GM12878 (cell line): ENCODE data around the gene ARHGAP44. TPM values are rescaled to one million over a fixed set of nuclear protein-coding genes. Genes with fewer than 3 reads are reported as not detected.

Experiments used
- ATAC-seq: fragments of 200-7000 bp; cut with Tn5 transposase; 3 replicates; pipeline ENCODE4 v1.9.1; 2020; ENCODE audit warnings: mild to moderate bottlenecking, moderate library complexity
- BruUV-seq: library from RNA; stranded (reverse); fragments of 400-500 nt; replicated peaks from 2 replicates; lab custom pipeline; 2021; lab: Mats Ljungman, UMichigan
- CTCF ChIA-PET: fragments of 300-600 bp; sonication (Branson Sonifier 250); formaldehyde crosslinking; extraction: SDS; loops from one replicate; lab custom pipeline; 2021; ENCODE audit warnings: inconsistent platforms; lab: Yijun Ruan, JAX
- POLR2A ChIA-PET: fragments of 350-600 bp; formaldehyde crosslinking; extraction: SDS; loops from one replicate; lab custom pipeline; 2021; ENCODE audit warnings: inconsistent platforms; lab: Charles Lee
- RAD21 ChIA-PET: fragments of 300-600 bp; sonication (Branson Sonifier 250); formaldehyde crosslinking; loops from one replicate; lab custom pipeline; 2023; ENCODE audit warnings: antibody characterized with exemption; ENCODE audit not compliant: unreplicated experiment; lab: Charles Lee
- SMC1A ChIA-PET: fragments of 300-600 bp; sonication (Branson Sonifier 250); formaldehyde crosslinking; loops from one replicate; lab custom pipeline; 2023; ENCODE audit not compliant: unreplicated experiment, uncharacterized antibody; lab: Charles Lee
- DNase-seq: peaks from one replicate; pipeline ENCODE4 v3.0.0-alpha.2; 2011; ENCODE audit warnings: low read depth, low spot score
- FAIRE-seq: peaks from 3 replicates; lab custom pipeline; 2011; peaks lifted over from hg19 to GRCh38; lab: Jason Lieb, UNC
- H2AFZ ChIP-seq: 2 replicates; pipeline ENCODE4 v1.6.0; 2011; ENCODE audit warnings: low read depth, low read length, control low read depth; ENCODE audit not compliant: control insufficient read depth
- H3K27ac ChIP-seq: 2 replicates; pipeline ENCODE4 v1.5.1; 2011; ENCODE audit warnings: control low read depth; ENCODE audit not compliant: control insufficient read depth, insufficient read depth
- H3K27me3 ChIP-seq, 2 experiments: replicated peaks in 1 of 2; 2 replicates each; pipeline versions ENCODE4 v1.6.0 to v1.6.1; 2011; ENCODE audit warnings: low read length in 1 of 2; ENCODE audit not compliant: control insufficient read depth in 2 of 2, insufficient read depth in 2 of 2
- H3K36me3 ChIP-seq, 2 experiments: 2 replicates each; pipeline ENCODE4 v1.5.1; 2011; ENCODE audit warnings: low read length in 1 of 2; ENCODE audit not compliant: control insufficient read depth in 2 of 2, insufficient read depth in 2 of 2
- H3K4me1 ChIP-seq: 2 replicates; pipeline ENCODE4 v1.6.1; 2011; ENCODE audit warnings: mild to moderate bottlenecking, low read length, moderate library complexity, mixed read lengths; ENCODE audit not compliant: control insufficient read depth, insufficient read depth
- H3K4me2 ChIP-seq: 2 replicates; pipeline ENCODE4 v1.6.0; 2011; ENCODE audit warnings: control low read depth; ENCODE audit not compliant: control insufficient read depth, insufficient read depth
- H3K4me3 ChIP-seq: fragments of 200-600 bp; sonication (generic); 2 replicates; pipeline ENCODE4 v1.5.1; 2016
- H3K79me2 ChIP-seq: 2 replicates; pipeline ENCODE4 v1.6.0; 2011; ENCODE audit warnings: low read length; ENCODE audit not compliant: control insufficient read depth, insufficient read depth
- H3K9ac ChIP-seq: 2 replicates; pipeline ENCODE4 v1.8.0; 2011; ENCODE audit warnings: low read length, control low read depth, mixed read lengths; ENCODE audit not compliant: control insufficient read depth, insufficient read depth
- H3K9me3 ChIP-seq: replicated peaks from 3 replicates; pipeline ENCODE4 v1.5.1; 2011; ENCODE audit warnings: mild to moderate bottlenecking, low read length; ENCODE audit not compliant: control insufficient read depth, insufficient read depth
- H4K20me1 ChIP-seq: 2 replicates; pipeline ENCODE4 v1.6.0; 2011; ENCODE audit not compliant: control insufficient read depth, insufficient read depth
- CBX3 ChIP-seq: fragments of 200-600 bp; sonication (generic); IDR thresholded peaks from 2 replicates; pipeline ENCODE4 v1.6.1; 2016; ENCODE audit warnings: low read depth, borderline replicate concordance
- CHD2 ChIP-seq: IDR thresholded peaks from 2 replicates; pipeline ENCODE4 v1.6.1; 2011; ENCODE audit warnings: low read depth, low read length, improper control_type of control experiment, borderline replicate concordance
- CHD4 ChIP-seq: fragments of 200-600 bp; sonication (generic); IDR thresholded peaks from 2 replicates; pipeline ENCODE4 v1.6.1; 2016; ENCODE audit warnings: mild to moderate bottlenecking
- ESRRA ChIP-seq: IDR thresholded peaks from 2 replicates; pipeline ENCODE4 v1.6.1; 2012; ENCODE audit warnings: mild to moderate bottlenecking, low read length, improper control_type of control experiment
- MEF2A ChIP-seq: IDR thresholded peaks from 2 replicates; pipeline ENCODE4 v1.6.1; 2011; ENCODE audit warnings: low read depth, mild to moderate bottlenecking, low read length, moderate library complexity; ENCODE audit not compliant: insufficient read depth
- MXI1 ChIP-seq: fragments of 150-350 bp; IDR thresholded peaks from 2 replicates; pipeline ENCODE4 v1.6.1; 2011; ENCODE audit warnings: low read depth, mild to moderate bottlenecking, inconsistent platforms, low read length, improper control_type of control experiment
- NR2F1 ChIP-seq: fragments of 450-650 bp; conservative IDR thresholded peaks from 2 replicates; pipeline ENCODE4 v1.6.1; 2017; ENCODE audit warnings: mild to moderate bottlenecking
- RAD21 ChIP-seq: IDR thresholded peaks from 2 replicates; pipeline ENCODE4 v1.6.1; 2011; ENCODE audit warnings: mild to moderate bottlenecking, low read depth, low read length, moderate library complexity; ENCODE audit not compliant: insufficient read depth
- RB1 ChIP-seq: fragments of 450-650 bp; formaldehyde crosslinking; IDR thresholded peaks from 2 replicates; pipeline ENCODE4 v1.6.1; 2017; ENCODE audit warnings: mild to moderate bottlenecking, borderline replicate concordance
- WRNIP1 ChIP-seq: IDR thresholded peaks from 2 replicates; pipeline ENCODE4 v1.6.1; 2011; ENCODE audit warnings: low read depth, low read length, improper control_type of control experiment, borderline replicate concordance
- YBX1 ChIP-seq: fragments of 450-650 bp; IDR thresholded peaks from 2 replicates; pipeline ENCODE4 v1.6.1; 2016; ENCODE audit warnings: antibody characterized with exemption
- ZNF207 ChIP-seq: fragments of 450-650 bp; IDR thresholded peaks from 2 replicates; pipeline ENCODE4 v1.6.1; 2014; ENCODE audit warnings: antibody characterized with exemption, mild to moderate bottlenecking, borderline replicate concordance
- WGBS: methylation state at CpG from one replicate; pipeline ENCODE4 v1.1.6; 2016; ENCODE audit warnings: low lambda C conversion rate; ENCODE audit not compliant: insufficient replicate concordance, insufficient coverage; ENCODE audit errors: missing lambda C conversion rate; 5-methylcytosine and 5-hydroxymethylcytosine counted together
- in situ Hi-C: fragments of 300-500 bp; cut with MboI; formaldehyde crosslinking; loops from 9 replicates; pipeline ENCODE4 v1.14.3; 2018; ENCODE audit warnings: mixed read lengths
- intact Hi-C: fragments of 100-400 bp; cut with micrococcal nuclease; formaldehyde crosslinking; loops from one replicate; pipeline ENCODE4 v1.14.2; 2022; ENCODE audit not compliant: unreplicated experiment
- polyA plus RNA-seq, 11 experiments: library from polyadenylated mRNA; depleted of rRNA in 4 of 11; unstranded in 6 of 11; stranded (reverse) in 5 of 11; fragments of >200 nt; fragmentation: Nextera tagmentation in 4 of 11; fragmentation: Illumina TruSeq in 1 of 11; extraction: Ambion mirVana in 4 of 11; extraction: Trizol in 1 of 11; gene quantifications; 1 replicate in 1 of 11; 2 replicates in 10 of 11; pipeline versions ENCODE4 v1.2.1 to v1.2.3, GENCODE V29; 2011 to 2016; ENCODE audit warnings: inconsistent platforms in 2 of 11, missing spikeins in 2 of 11, low read depth in 1 of 11
- total RNA-seq, 4 experiments: library from RNA; depleted of rRNA in 3 of 4; stranded (reverse); fragments of >200 nt in 3 of 4; fragmentation: Illumina TruSeq in 1 of 4; extraction: Trizol in 1 of 4; gene quantifications; 2 replicates each; pipeline versions ENCODE4 v1.2.1 to v1.2.3, GENCODE V29; 2013 to 2021

ARHGAP44 gene
- total and polyA plus RNA-seq, 10 of the 15 experiments (the other 5 are each of a cell fraction or from before 2014, with no cell fraction given) = 0.11 to 1.2 (median 0.48) TPM

GRCh38 chr17:12965988-12966387 lies 176.7 kb downstream of the ARHGAP44 start:
- Histone ChIP-seq H3K27ac (no peak overlapping the region), H4K20me1 (no peaks in the 10 kb centered on the region), H3K36me3 (no peaks in the 10 kb centered on the region), H3K4me2 (no peak overlapping the region), H3K4me3 (no peak overlapping the region), H3K27me3 (no peaks in the 10 kb centered on the region), H3K79me2 (no peaks in the 10 kb centered on the region), H3K9me3 (no peaks in the 10 kb centered on the region), H2AFZ (no peak overlapping the region), H3K9ac (no peak overlapping the region), H3K4me1 (no peaks in the 10 kb centered on the region)
- intact Hi-C loops (no loop called here), in situ Hi-C loops (no loop called here)
- ATAC-seq = no peak
- 62% methylated on average over 3 of the region's 3 CpGs for WGBS
- BruUV-seq = no TSS peak
- ChIA-PET SMC1A (no interaction called here), POLR2A (no interaction called here), CTCF (no interaction called here), RAD21 (no interaction called here)
- TF ChIP-seq RB1 (no peak), ZNF207 (no peak), WRNIP1 (no peak), MEF2A (no peak), YBX1 (no peak), NR2F1 (no peak), RAD21 (no peak), CHD4 (no peak), CBX3 (no peak), MXI1 (no peak), ESRRA (no peak), CHD2 (no peak)
- DNase-seq = no peak
- no peak for FAIRE-seq
